Measurements from ENCODE around the gene MAP3K7.

MAP3K7 gene

GRCh38 chr6:90488816-90489215 lies 98.1 kb downstream of the MAP3K7 start:
- no peak for DNase-seq (ENCODE audit: low read depth)
- H3K4me3 ChIP-seq (ENCODE audit: low read depth, low read length), result no peak overlapping the region
- TF ChIP-seq CTCF (IDR thresholded peaks at IDR 0.05; ENCODE audit: low read depth, low read length, missing control alignments), result no peak

DNA sequence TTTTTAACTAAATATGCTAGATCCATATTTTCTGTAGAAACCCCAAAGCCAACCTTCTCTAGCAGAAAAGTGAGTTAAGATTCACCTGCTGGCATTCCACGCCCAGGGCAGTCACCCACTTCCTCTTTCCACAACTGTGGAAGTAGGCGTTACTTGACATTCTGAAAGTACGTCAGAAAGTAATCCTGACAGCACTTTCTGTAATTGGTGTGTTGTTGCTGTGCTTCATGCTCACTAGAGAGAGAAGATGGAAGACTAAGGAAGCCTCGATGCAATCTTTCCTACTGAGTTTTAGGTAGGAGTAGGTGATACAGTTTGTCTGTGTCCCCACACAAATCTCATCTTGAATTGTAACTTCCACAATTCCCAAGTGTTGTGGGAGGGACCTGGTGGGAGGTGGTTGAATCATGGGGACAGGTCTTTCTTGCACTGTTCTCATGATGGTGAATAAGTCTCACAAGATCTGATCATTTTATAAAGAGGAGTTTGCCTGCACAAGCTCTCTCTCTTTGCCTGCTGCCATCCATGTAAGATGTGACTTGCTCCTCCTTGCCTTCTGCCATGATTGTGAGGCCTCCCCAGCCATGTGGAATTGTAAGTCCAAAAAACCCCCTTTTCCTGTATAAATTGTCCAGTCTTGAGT lies 101.1 kb downstream of the MAP3K7 start:
- no peak overlapping the region for H3K4me3 ChIP-seq (ENCODE audit: low read depth, low read length)
- TF ChIP-seq CTCF (IDR thresholded peaks at IDR 0.05; ENCODE audit: low read depth, low read length, missing control alignments), result no peak
- DNase-seq (ENCODE audit: low read depth), result no peak

DNA sequence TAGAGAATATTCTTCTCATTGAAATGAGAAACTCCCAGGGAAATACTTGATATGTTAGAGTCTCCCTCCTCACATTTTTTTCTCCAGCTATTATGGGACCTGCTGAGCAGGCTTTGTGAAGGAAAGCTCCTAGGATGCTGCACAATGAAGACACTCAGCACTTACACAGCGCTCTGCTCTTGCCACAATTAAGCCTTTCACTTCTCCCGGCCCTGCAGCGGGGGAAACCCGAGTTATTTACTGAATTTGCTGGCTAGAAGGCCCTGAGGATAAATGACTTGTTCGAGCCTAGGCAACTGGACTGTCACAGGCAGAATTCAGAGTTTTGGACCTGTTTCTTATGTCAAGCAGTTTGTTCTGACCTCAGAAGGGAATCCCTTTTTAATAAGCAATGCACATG lies 102.0 kb downstream of the MAP3K7 start:
- no peak for DNase-seq (ENCODE audit: low read depth)
- TF ChIP-seq CTCF (IDR thresholded peaks at IDR 0.05; ENCODE audit: low read depth, low read length, missing control alignments), result no peak
- no peak overlapping the region for H3K4me3 ChIP-seq (ENCODE audit: low read depth, low read length)

- no peak for DNase-seq (ENCODE audit: low read depth)
- no peak overlapping the region for H3K4me3 ChIP-seq (ENCODE audit: low read depth, low read length)
- TF ChIP-seq CTCF (IDR thresholded peaks at IDR 0.05; ENCODE audit: low read depth, low read length, missing control alignments), result no peak
Observed at GRCh38 chr6:90484385-90484784, 102.5 kb downstream of the MAP3K7 start.

DNA sequence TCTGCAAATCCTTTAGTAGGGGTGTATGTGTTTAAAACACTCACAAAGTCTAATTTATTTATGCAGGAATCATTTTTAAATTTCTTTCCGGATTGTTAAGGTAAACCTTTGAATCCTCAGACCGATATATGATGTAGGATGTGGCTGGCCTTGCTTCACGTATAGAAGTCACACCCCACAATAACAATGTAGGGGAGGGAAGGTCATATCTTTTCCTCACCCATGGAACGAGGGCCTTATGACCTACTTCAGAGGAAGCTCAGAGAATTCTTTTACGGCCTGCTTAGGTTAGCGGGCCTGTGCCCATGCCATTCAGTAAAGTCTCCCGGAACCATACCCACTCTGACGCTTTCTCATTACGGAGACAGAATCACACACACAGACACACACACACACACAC lies 102.9 kb downstream of the MAP3K7 start:
- no peak for DNase-seq (ENCODE audit: low read depth)
- TF ChIP-seq CTCF (IDR thresholded peaks at IDR 0.05; ENCODE audit: low read depth, low read length, missing control alignments), result no peak
- H3K4me3 ChIP-seq (ENCODE audit: low read depth, low read length), result no peak overlapping the region

DNA sequence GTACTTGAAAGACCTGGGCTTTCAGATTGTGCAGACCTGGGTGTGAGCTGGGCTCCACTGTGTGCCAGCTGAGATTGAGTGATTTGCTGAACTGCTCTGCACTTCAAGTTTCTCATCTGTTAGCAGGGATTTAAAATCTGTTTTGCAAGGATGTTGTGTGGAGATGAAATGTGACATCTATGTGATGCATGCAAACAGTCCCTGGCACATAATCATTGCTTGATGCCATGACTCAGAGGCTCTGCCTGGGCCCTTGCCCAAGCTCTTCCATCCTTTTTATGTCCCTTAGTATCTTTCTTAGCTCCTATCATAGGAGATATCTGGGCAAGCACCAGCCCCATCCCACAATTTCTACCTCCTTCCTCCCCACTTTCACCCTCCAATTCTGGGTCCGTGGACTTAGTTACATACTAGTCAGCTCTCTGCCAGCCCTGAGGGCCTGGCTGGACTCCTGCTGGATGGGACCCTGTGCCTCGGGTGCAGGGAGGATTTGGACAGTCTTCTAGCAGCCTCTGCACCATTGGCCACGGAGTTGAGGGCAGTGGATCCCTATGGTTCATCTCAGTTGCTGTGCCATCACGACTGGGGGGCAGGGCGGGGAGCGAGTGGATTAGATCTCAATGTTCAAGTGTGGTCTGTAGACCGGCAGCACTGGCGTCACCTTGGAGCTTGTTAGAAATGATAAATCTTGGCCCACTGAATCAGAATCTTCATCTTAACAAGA lies 103.6 kb downstream of the MAP3K7 start:
- TF ChIP-seq CTCF (IDR thresholded peaks at IDR 0.05; ENCODE audit: low read depth, low read length, missing control alignments), result no peak
- H3K4me3 ChIP-seq (ENCODE audit: low read depth, low read length), result no peak overlapping the region
- DNase-seq (ENCODE audit: low read depth), result no peak

- no peak overlapping the region for H3K4me3 ChIP-seq (ENCODE audit: low read depth, low read length)
- TF ChIP-seq CTCF (IDR thresholded peaks at IDR 0.05; ENCODE audit: low read depth, low read length, missing control alignments), result no peak
- DNase-seq (ENCODE audit: low read depth), result no peak
Observed at GRCh38 chr6:90480666-90481065, 106.2 kb downstream of the MAP3K7 start.

Measured in GM12864 (cell line).